ENCODE results near the gene GLO1.
A peak's percentile ranks its signal among the peaks of the same experiment; 100 is the strongest.

The GLO1 gene

GRCh38 chr6:38648629-38649028 lies 54.3 kb downstream of the GLO1 start:
- Histone ChIP-seq H3K9me3 (no peaks in the 10 kb centered on the region), H3K27ac (no peak overlapping the region), H3K4me1 (no peaks in the 10 kb centered on the region), H3K36me3 (peaks cover 0 to 6% (median 5%) of the 10 kb centered on the region in 3 donors), H3K4me3 (no peak overlapping the region), H3K27me3 (no peaks in the 10 kb centered on the region)
- intact Hi-C loops (cut with DNase I; ENCODE audit: low total_unique reads) = no loop called here
- no peak for TF ChIP-seq CTCF (IDR thresholded peaks at IDR 0.05)
- DNase-seq = no peak

GRCh38 chr6:38646166-38646878 lies 56.6 kb downstream of the GLO1 start:
- TF ChIP-seq CTCF (IDR thresholded peaks at IDR 0.05) = no peak
- DNase-seq = no peak
- no peak overlapping the region for H3K27ac ChIP-seq
- H3K27me3 ChIP-seq = no peaks in the 10 kb centered on the region
- no peaks in the 10 kb centered on the region for H3K9me3 ChIP-seq
- intact Hi-C loops (cut with DNase I; ENCODE audit: low total_unique reads) = no loop called here
- no peaks in the 10 kb centered on the region for H3K4me1 ChIP-seq
- H3K36me3 ChIP-seq = peaks cover 0 to 5% (median 5%) of the 10 kb centered on the region in 3 donors
- H3K4me3 ChIP-seq = no peak overlapping the region

GRCh38 chr6:38644951-38645350 lies 58.0 kb downstream of the GLO1 start:
- peaks cover 0 to 9% (median 7%) of the 10 kb centered on the region in 4 donors for H3K4me1 ChIP-seq
- TF ChIP-seq CTCF (IDR thresholded peaks at IDR 0.05) = no peak
- no peaks in the 10 kb centered on the region for H3K36me3 ChIP-seq
- H3K9me3 ChIP-seq = no peaks in the 10 kb centered on the region
- H3K27ac ChIP-seq = no peak overlapping the region
- DNase-seq = no peak
- intact Hi-C loops (cut with DNase I; ENCODE audit: low total_unique reads) = no loop called here
- no peak overlapping the region for H3K4me3 ChIP-seq
- no peaks in the 10 kb centered on the region for H3K27me3 ChIP-seq

GRCh38 chr6:38640216-38640909 lies 62.6 kb downstream of the GLO1 start:
- intact Hi-C loops (cut with DNase I; ENCODE audit: low total_unique reads) = no loop called here
- Histone ChIP-seq H3K27me3 (no peaks in the 10 kb centered on the region), H3K4me3 (peak overlapping the region; percentile 77 to 86), H3K27ac (peak overlapping the region; percentile 91 to 94), H3K4me1 (peaks cover 0 to 19% (median 10%) of the 10 kb centered on the region in 4 donors), H3K9me3 (no peaks in the 10 kb centered on the region), H3K36me3 (no peaks in the 10 kb centered on the region)
- no peak for DNase-seq
- no peak for TF ChIP-seq CTCF (IDR thresholded peaks at IDR 0.05)

- Histone ChIP-seq H3K36me3 (no peaks in the 10 kb centered on the region), H3K9me3 (no peaks in the 10 kb centered on the region), H3K4me3 (peak within 1 kb of the TSS; percentile 77 to 86), H3K4me1 (peaks cover 0 to 19% (median 10%) of the 10 kb centered on the region in 4 donors), H3K27ac (peak within 1 kb of the TSS; percentile 91 to 94), H3K27me3 (no peaks in the 10 kb centered on the region)
- peak in 1 of 2 experiments; percentile 13 for TF ChIP-seq CTCF (IDR thresholded peaks at IDR 0.05)
- peak; percentile 76 to 87 for DNase-seq
- intact Hi-C loops (cut with DNase I; ENCODE audit: low total_unique reads) = loop anchor here (10.0 kb wide), 1 partner anchor 65 kb away; the partner anchor contains the start of gene GLO1
Observed at GRCh38 chr6:38639498-38640215, 63.3 kb downstream of the GLO1 start, which contains the start of gene BTBD9. Gene BTBD9 (minus strand): TSS chr6:38639929.
